ENCODE measurements around the gene PTGIR.

The PTGIR gene

GRCh38 chr19:46644720-46645119, 19.8 kb upstream of the PTGIR start:
- H3K9ac ChIP-seq (ENCODE audit: low read length): no peak overlapping the region
- no peak overlapping the region for H2AK5ac ChIP-seq (ENCODE audit: low read length)
- no peak overlapping the region for H2BK120ac ChIP-seq (ENCODE audit: low read depth, low read length)
- no peaks in the 10 kb centered on the region for H3K79me1 ChIP-seq (ENCODE audit: low read length)
- no peak overlapping the region for H3K27ac ChIP-seq (ENCODE audit: low read depth, low read length)
- no peak overlapping the region for H3K23ac ChIP-seq (ENCODE audit: low read length)
- WGBS (ENCODE audit: extremely low coverage, insufficient coverage, low lambda C conversion rate): no CpG with 5 or more reads among the region's 3 CpGs
- no peaks in the 10 kb centered on the region for H3K36me3 ChIP-seq (ENCODE audit: control insufficient read depth, insufficient read depth, low read length)
- H3K79me2 ChIP-seq (ENCODE audit: control insufficient read depth, insufficient read depth, low read length): no peaks in the 10 kb centered on the region
- no peak overlapping the region for H4K5ac ChIP-seq (ENCODE audit: low read length)
- H2BK5ac ChIP-seq (ENCODE audit: low read length): no peak overlapping the region
- no peak overlapping the region for H3K4me3 ChIP-seq (ENCODE audit: low read length)
- no peak for DNase-seq
- no peak overlapping the region for H4K8ac ChIP-seq (ENCODE audit: low read depth, low read length)
- H3K56ac ChIP-seq (ENCODE audit: low read length): no peak overlapping the region
- H3K4ac ChIP-seq (ENCODE audit: low read depth, low read length): no peak overlapping the region
- peaks cover 2% of the 10 kb centered on the region for H3K4me1 ChIP-seq (ENCODE audit: control insufficient read depth, low read depth, low read length)
- peaks cover 29% of the 10 kb centered on the region for H3K27me3 ChIP-seq (ENCODE audit: insufficient read depth, low read length, poor library complexity)
- no peak overlapping the region for H2BK15ac ChIP-seq (replicated peaks; ENCODE audit: low read depth)
- H3K4me2 ChIP-seq (ENCODE audit: low read length): no peak overlapping the region
- no peak overlapping the region for H3K18ac ChIP-seq (ENCODE audit: low read length)

DNA sequence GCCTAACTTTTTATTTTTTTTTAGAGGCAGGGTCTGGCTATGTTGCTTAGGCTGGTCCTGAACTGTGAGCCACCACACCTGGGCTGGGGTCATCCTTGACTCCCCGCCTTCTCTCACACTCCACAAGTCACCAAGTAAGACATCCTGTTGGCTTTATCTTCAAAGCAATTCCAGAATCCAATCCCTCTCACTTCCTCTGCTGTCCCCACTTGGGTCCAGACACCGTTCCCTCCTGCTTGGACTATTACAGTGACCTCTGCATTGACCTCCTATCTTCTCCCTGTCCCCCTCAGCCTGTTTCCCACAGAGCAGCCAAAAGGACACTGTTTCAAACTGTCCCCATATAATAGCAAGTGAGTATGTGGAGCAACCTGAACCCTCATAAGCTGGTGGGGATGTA, 15.8 kb upstream of the PTGIR start:
- no CpG with 5 or more reads among the region's 2 CpGs for WGBS (ENCODE audit: extremely low coverage, insufficient coverage, low lambda C conversion rate)

GRCh38 chr19:46639358-46640182, 14.7 kb upstream of the PTGIR start:
- H3K27ac ChIP-seq (ENCODE audit: low read depth, low read length): no peak overlapping the region
- H3K79me1 ChIP-seq (ENCODE audit: low read length): no peaks in the 10 kb centered on the region
- no peaks in the 10 kb centered on the region for H3K36me3 ChIP-seq (ENCODE audit: control insufficient read depth, insufficient read depth, low read length)
- no peak overlapping the region for H4K5ac ChIP-seq (ENCODE audit: low read length)
- H3K4me3 ChIP-seq (ENCODE audit: low read length): peak overlapping the region; percentile 57
- H3K79me2 ChIP-seq (ENCODE audit: control insufficient read depth, insufficient read depth, low read length): no peaks in the 10 kb centered on the region
- no peak overlapping the region for H2BK120ac ChIP-seq (ENCODE audit: low read depth, low read length)
- no peak overlapping the region for H3K4ac ChIP-seq (ENCODE audit: low read depth, low read length)
- H3K56ac ChIP-seq (ENCODE audit: low read length): peak overlapping the region; percentile 70
- DNase-seq: peak; percentile 74
- no peak overlapping the region for H2BK15ac ChIP-seq (replicated peaks; ENCODE audit: low read depth)
- no peak overlapping the region for H2BK5ac ChIP-seq (ENCODE audit: low read length)
- H3K4me2 ChIP-seq (ENCODE audit: low read length): peak overlapping the region; percentile 36
- peak overlapping the region; percentile 8 for H3K18ac ChIP-seq (ENCODE audit: low read length)
- H3K23ac ChIP-seq (ENCODE audit: low read length): peak overlapping the region; percentile 37
- H4K8ac ChIP-seq (ENCODE audit: low read depth, low read length): no peak overlapping the region
- H2AK5ac ChIP-seq (ENCODE audit: low read length): no peak overlapping the region
- H3K4me1 ChIP-seq (ENCODE audit: control insufficient read depth, low read depth, low read length): peaks cover 4% of the 10 kb centered on the region
- H3K27me3 ChIP-seq (ENCODE audit: insufficient read depth, low read length, poor library complexity): no peaks in the 10 kb centered on the region
- peak overlapping the region; percentile 57 for H3K9ac ChIP-seq (ENCODE audit: low read length)
- WGBS (ENCODE audit: extremely low coverage, insufficient coverage, low lambda C conversion rate): no CpG with 5 or more reads among the region's 49 CpGs

More for the DNA sequence above, 15.8 kb upstream of the PTGIR start:
- Histone ChIP-seq H3K27ac (ENCODE audit: low read depth, low read length) (no peak overlapping the region), H3K79me1 (ENCODE audit: low read length) (no peaks in the 10 kb centered on the region), H3K23ac (ENCODE audit: low read length) (no peak overlapping the region), H2BK5ac (ENCODE audit: low read length) (no peak overlapping the region), H3K79me2 (ENCODE audit: control insufficient read depth, insufficient read depth, low read length) (no peaks in the 10 kb centered on the region), H3K56ac (ENCODE audit: low read length) (no peak overlapping the region), H4K5ac (ENCODE audit: low read length) (no peak overlapping the region), H2BK15ac (replicated peaks; ENCODE audit: low read depth) (no peak overlapping the region), H2BK120ac (ENCODE audit: low read depth, low read length) (no peak overlapping the region), H3K36me3 (ENCODE audit: control insufficient read depth, insufficient read depth, low read length) (no peaks in the 10 kb centered on the region), H3K27me3 (ENCODE audit: insufficient read depth, low read length, poor library complexity) (no peaks in the 10 kb centered on the region), H3K18ac (ENCODE audit: low read length) (no peak overlapping the region), H4K8ac (ENCODE audit: low read depth, low read length) (no peak overlapping the region), H3K4ac (ENCODE audit: low read depth, low read length) (no peak overlapping the region), H3K4me1 (ENCODE audit: control insufficient read depth, low read depth, low read length) (peaks cover 4% of the 10 kb centered on the region), H2AK5ac (ENCODE audit: low read length) (no peak overlapping the region), H3K9ac (ENCODE audit: low read length) (no peak overlapping the region), H3K4me2 (ENCODE audit: low read length) (no peak overlapping the region), H3K4me3 (ENCODE audit: low read length) (no peak overlapping the region)
- no peak for DNase-seq

GRCh38 chr19:46637224-46637623, 12.3 kb upstream of the PTGIR start:
- no peak overlapping the region for H2BK5ac ChIP-seq (ENCODE audit: low read length)
- no CpG with 5 or more reads among the region's 14 CpGs for WGBS (ENCODE audit: extremely low coverage, insufficient coverage, low lambda C conversion rate)
- H4K8ac ChIP-seq (ENCODE audit: low read depth, low read length): no peak overlapping the region
- H3K4me3 ChIP-seq (ENCODE audit: low read length): no peak overlapping the region
- H3K56ac ChIP-seq (ENCODE audit: low read length): no peak overlapping the region
- H3K79me2 ChIP-seq (ENCODE audit: control insufficient read depth, insufficient read depth, low read length): no peaks in the 10 kb centered on the region
- peaks cover 4% of the 10 kb centered on the region for H3K4me1 ChIP-seq (ENCODE audit: control insufficient read depth, low read depth, low read length)
- no peak overlapping the region for H3K9ac ChIP-seq (ENCODE audit: low read length)
- no peak overlapping the region for H2BK15ac ChIP-seq (replicated peaks; ENCODE audit: low read depth)
- H4K5ac ChIP-seq (ENCODE audit: low read length): no peak overlapping the region
- no peak overlapping the region for H3K4me2 ChIP-seq (ENCODE audit: low read length)
- H3K18ac ChIP-seq (ENCODE audit: low read length): no peak overlapping the region
- no peak overlapping the region for H3K4ac ChIP-seq (ENCODE audit: low read depth, low read length)
- H3K23ac ChIP-seq (ENCODE audit: low read length): no peak overlapping the region
- H3K27ac ChIP-seq (ENCODE audit: low read depth, low read length): no peak overlapping the region
- H3K79me1 ChIP-seq (ENCODE audit: low read length): no peaks in the 10 kb centered on the region
- no peak for DNase-seq
- H2BK120ac ChIP-seq (ENCODE audit: low read depth, low read length): no peak overlapping the region
- no peak overlapping the region for H2AK5ac ChIP-seq (ENCODE audit: low read length)
- no peaks in the 10 kb centered on the region for H3K36me3 ChIP-seq (ENCODE audit: control insufficient read depth, insufficient read depth, low read length)
- H3K27me3 ChIP-seq (ENCODE audit: insufficient read depth, low read length, poor library complexity): no peaks in the 10 kb centered on the region

DNA sequence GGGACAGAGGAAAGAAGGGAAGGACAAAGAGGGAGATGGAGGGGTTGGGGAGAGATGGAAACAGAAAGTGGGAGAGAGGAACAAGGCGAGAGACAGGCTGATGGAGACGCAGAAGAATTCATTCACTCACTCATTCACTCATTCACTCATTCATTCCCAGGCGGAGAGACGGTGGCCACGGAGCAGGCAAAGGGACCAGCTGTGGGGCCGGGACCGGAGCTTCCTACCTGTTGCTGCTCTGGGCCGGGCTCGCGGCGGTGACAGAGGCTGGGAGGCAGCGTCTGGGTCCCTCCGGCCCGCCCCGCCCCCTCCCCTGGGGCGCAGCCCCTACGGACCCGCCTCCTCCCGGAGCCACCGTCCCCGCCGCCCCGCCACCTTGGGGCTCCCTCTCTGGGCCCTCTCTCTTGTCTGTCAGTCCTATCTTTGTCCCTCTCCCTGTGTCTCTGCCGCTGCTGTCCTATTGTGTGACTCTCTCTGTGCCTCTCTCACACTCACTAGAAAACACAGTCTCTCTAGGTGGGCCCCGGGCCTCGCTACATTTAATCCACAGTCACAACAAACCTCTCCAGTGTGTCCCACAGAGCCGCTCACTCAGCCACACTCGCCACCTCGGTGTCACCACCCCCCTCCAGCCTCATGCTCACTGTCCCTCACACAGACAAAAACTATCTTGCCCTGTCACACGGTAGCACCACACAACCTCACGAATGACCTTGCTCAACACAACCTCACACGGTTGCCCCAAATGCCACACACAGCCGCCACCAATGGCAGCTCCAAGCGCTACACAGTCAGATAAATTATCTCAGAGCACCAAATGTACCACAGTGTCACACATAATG, 11.3 kb upstream of the PTGIR start, which contains the start of gene GNG8:
Gene GNG8 (minus strand): TSS at position 283 of the 842 bp plus-strand sequence. CDS start 1,520 bp downstream, outside the sequence.
- Histone ChIP-seq H3K27me3 (ENCODE audit: insufficient read depth, low read length, poor library complexity) (no peaks in the 10 kb centered on the region), H4K8ac (ENCODE audit: low read depth, low read length) (no peak within 1 kb of the TSS), H3K4me1 (ENCODE audit: control insufficient read depth, low read depth, low read length) (peaks cover 8% of the 10 kb centered on the region), H3K4me2 (ENCODE audit: low read length) (no peak within 1 kb of the TSS), H2BK5ac (ENCODE audit: low read length) (no peak within 1 kb of the TSS), H3K56ac (ENCODE audit: low read length) (peak within 1 kb of the TSS; percentile 60), H3K79me2 (ENCODE audit: control insufficient read depth, insufficient read depth, low read length) (no peaks in the 10 kb centered on the region), H2AK5ac (ENCODE audit: low read length) (no peak within 1 kb of the TSS), H3K9ac (ENCODE audit: low read length) (no peak within 1 kb of the TSS), H3K4ac (ENCODE audit: low read depth, low read length) (no peak within 1 kb of the TSS), H3K36me3 (ENCODE audit: control insufficient read depth, insufficient read depth, low read length) (no peaks in the 10 kb centered on the region), H3K27ac (ENCODE audit: low read depth, low read length) (no peak within 1 kb of the TSS), H4K5ac (ENCODE audit: low read length) (no peak within 1 kb of the TSS), H3K23ac (ENCODE audit: low read length) (no peak within 1 kb of the TSS), H2BK15ac (replicated peaks; ENCODE audit: low read depth) (no peak within 1 kb of the TSS), H3K79me1 (ENCODE audit: low read length) (no peaks in the 10 kb centered on the region), H3K4me3 (ENCODE audit: low read length) (no peak within 1 kb of the TSS), H2BK120ac (ENCODE audit: low read depth, low read length) (no peak within 1 kb of the TSS), H3K18ac (ENCODE audit: low read length) (no peak within 1 kb of the TSS)
- no peak for DNase-seq
- no CpG with 5 or more reads among the region's 34 CpGs for WGBS (ENCODE audit: extremely low coverage, insufficient coverage, low lambda C conversion rate)
